Epithelial cell of prostate (primary cell): ENCODE data around the gene ZNF783.
"Not testable (repeated sequence)": the region's sequence is repeated elsewhere in the genome, so short reads cannot be mapped to it uniquely, and the experiment has no call there.

Experiments used
- DNase-seq: peaks from one replicate; pipeline ENCODE4 v3.0.0-alpha.2; 2011; ENCODE audit warnings: low read depth, low spot score
- H3K27ac ChIP-seq: fragments of 450-650 bp; 2 replicates; pipeline ENCODE4 v1.5.1; 2017; ENCODE audit warnings: mild to moderate bottlenecking

ZNF783 gene

GRCh38 chr7:149295481-149295850 lies 33.5 kb downstream of the ZNF783 start:
- no peak overlapping the region for H3K27ac ChIP-seq
- no peak for DNase-seq

DNA sequence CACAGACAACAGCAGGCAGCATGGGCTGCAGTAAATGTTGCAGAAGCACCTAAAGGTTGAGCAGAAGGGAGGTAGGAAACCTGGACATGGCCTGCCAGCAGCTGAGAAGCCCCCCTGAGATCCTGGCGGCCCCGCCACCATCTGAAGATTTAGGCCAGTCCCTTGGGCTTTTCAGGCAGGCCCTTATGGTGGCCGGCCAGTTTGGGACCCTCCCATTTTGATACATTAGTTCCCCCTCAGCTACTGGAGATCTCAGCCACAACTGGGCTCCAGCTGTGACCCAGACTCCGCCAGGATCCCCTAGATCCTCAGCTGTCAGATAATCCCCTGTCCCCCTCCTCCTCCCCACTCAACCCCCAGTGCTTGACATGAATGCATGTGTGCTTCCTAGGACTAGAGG lies 34.4 kb downstream of the ZNF783 start:
- no peak for DNase-seq
- no peak overlapping the region for H3K27ac ChIP-seq

GRCh38 chr7:149297034-149297755 lies 35.2 kb downstream of the ZNF783 start:
- no peak overlapping the region for H3K27ac ChIP-seq
- no peak for DNase-seq

GRCh38 chr7:149300620-149301285 lies 38.8 kb downstream of the ZNF783 start:
- no peak for DNase-seq
- no peak overlapping the region for H3K27ac ChIP-seq

DNA sequence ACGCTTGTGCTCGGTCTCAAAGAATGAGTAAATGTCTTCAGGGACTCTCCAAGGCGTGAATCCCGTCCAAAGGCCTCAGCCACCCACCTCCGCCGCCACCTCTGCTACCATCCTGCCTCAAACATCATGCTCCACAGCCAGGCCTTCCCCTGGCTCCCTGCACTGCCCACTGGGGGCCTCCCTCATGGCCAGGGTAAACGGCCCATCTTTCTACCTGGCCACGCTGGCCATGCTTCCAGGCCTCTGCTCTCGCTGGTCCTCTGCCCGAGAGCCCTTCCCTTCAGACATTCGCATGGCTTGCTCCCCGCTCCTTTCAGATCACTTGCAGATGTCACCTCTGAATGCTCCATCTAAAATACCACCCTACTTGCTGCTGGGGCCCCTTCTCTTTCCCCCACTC lies 40.2 kb downstream of the ZNF783 start:
- no peak for DNase-seq
- no peak overlapping the region for H3K27ac ChIP-seq

DNA sequence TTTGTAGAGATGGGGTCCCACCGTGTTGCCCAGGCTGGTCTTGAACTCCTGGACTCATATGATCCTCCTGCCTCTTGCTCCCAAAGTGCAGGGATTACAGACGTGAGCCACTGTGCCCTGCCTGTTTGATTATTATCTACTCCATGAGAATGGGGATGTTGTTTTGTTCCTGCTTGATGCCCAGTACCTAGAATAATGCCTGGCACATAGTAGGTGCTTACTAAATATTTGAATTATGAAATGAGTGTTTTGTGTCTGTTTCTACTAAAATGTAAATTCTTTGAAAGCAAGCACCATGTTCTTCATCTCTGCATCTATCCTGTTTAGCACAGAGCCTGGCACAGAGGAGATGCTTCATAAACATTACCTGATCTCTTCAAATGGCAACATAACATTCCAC lies 40.9 kb downstream of the ZNF783 start:
- DNase-seq: no peak
- no peak overlapping the region for H3K27ac ChIP-seq

- H3K27ac ChIP-seq: no peak overlapping the region
- DNase-seq: no peak
Measured at GRCh38 chr7:149304006-149304405, 42.0 kb downstream of the ZNF783 start.

GRCh38 chr7:149306854-149307253 lies 44.9 kb downstream of the ZNF783 start:
- no peak for DNase-seq

GRCh38 chr7:149307775-149308501 lies 45.9 kb downstream of the ZNF783 start:
- no peak overlapping the region for H3K27ac ChIP-seq
- DNase-seq: no peak

More at GRCh38 chr7:149306854-149307253, 44.9 kb downstream of the ZNF783 start:
- H3K27ac ChIP-seq: no peak overlapping the region

- no peak overlapping the region for H3K27ac ChIP-seq
- DNase-seq: peak; percentile 49
Measured at GRCh38 chr7:149310113-149310836, 48.3 kb downstream of the ZNF783 start.

GRCh38 chr7:149310990-149311573 lies 49.1 kb downstream of the ZNF783 start:
- DNase-seq: no peak
- no peak overlapping the region for H3K27ac ChIP-seq

- DNase-seq: no peak
- H3K27ac ChIP-seq: no peak overlapping the region
Measured at GRCh38 chr7:149313981-149314380, 52.0 kb downstream of the ZNF783 start.

DNA sequence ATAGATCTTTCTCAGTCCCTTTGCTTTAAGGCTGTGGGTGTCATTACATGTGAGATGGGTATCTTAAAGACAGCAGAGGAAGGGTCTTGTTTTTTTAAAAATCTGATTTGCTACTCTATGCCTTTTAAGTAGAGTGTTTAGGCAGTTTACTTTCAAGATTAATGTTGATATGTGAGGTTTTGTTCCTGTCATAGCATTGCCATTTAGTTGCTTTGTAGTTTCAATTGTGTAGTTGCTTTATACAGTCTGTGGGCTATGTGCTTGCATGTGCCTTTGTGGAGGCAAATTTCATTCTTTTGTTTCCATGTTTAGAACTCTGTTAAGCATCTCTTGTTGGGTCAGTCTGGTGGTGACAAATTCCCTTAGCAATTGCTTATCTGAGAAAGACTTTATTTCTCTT lies 54.6 kb downstream of the ZNF783 start:
- no peak for DNase-seq

DNA sequence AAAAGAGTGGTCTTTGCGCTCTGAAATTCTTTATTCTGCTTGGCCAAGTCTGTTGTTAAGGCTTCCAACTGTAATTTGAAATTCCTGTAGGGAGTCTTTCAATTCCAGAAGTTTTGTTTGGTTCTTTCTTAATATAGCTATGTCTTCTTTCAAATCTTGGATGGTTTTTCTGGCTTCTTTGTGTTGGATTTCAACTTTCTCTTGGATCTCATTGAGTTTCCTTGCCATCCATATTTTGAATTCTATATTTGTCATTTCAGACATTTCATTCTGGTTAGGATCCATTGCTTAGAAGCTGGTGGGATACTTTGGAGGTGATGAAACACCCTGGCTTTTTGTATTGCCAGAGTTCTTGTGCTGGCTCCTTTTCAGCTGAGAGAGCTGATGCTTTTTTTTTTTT lies 55.5 kb downstream of the ZNF783 start:
- no peak for DNase-seq
- H3K27ac ChIP-seq: no peak overlapping the region

More for the DNA sequence above, 54.6 kb downstream of the ZNF783 start:
- no peak overlapping the region for H3K27ac ChIP-seq

DNA sequence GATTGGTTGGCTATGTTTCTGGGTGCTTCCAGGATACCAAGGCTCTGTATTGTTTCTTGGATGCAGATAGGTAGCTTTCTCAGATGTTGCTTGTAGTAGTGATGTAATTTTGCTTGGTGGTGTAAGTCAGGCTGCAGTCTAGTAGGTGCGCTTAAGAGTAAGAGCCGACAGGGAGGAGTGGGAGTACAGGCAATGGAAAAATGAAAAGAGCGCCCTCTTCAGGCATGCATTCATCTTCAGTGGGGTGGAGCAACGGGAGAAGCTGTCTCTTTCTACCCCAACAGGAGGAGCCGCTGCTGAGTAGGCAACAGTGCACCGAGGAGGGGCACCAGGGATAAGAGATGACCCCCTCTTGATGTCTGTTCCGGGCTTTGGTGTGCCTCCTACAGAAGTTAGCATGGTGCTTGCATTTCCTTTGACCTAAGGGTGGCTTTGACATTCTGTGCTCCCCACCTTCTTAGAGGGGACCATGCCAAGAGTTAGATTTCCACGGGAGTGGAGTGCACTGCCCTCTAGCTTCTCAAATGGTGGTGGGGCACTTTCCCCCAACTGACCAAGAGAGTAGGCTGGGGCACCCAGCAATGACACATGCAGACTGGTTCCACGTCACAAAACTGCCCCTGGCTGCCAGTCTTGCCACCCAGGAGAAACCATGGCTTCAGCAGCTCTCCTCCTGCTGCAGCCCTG lies 56.1 kb downstream of the ZNF783 start:
- no peak overlapping the region for H3K27ac ChIP-seq
- DNase-seq: no peak

DNA sequence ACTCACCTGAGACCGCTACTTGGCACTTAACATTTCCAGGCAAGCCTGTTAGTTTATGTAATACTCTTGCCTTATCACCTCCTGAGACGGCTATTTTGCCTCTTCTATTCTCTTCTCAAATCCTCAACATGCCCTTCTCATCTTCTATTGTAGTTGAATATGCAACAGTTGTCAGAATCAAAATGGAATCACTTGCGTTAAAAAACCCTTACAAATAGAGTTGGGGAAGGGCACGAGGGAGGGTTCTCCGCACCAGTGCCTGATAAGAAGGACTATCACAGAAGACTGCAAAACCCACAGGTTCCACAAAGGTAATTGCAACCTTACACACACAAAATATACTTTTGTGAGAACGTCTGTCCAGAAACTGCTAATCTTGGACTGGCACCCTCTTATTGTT lies 57.4 kb downstream of the ZNF783 start:
- DNase-seq: no peak
- H3K27ac ChIP-seq: no peak overlapping the region

DNA sequence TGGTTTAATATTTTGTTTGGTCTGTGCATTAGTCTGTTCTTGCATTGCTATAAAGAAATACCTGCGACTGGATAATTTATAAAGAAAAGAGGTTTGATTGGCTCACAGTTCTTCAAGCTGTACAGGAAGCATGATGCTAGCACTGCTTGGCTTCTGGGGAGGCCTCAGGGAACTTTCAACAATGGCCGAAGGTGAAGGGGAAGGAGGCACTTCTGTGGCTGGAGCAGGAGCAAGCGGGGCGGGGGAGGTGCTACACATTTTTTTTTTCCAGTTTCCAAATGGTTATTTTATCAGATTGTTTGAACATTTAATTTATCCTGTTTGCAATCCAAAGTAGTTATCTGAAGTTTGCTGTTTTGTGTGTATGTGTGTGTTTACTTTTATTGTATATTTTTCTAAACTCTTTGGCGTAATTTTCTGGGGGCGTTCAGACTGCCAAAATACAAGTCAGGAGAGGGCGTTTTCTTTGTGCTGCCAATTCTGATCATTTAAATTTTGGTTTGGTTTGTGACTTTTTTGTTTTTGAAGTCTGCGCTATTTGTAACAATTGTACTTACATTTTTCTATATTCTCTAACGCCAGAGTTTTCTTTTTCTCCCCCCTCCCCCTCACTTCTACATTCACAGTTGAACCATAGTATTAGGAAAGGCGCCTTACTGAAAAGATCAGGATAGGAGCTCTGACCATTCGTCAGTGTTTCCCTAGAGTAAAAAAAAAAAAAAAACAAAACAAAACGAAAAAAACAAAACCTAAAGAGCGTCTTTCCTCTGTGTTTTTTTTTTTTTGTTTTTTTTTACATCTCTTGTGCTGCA lies 58.5 kb downstream of the ZNF783 start:
- no peak overlapping the region for H3K27ac ChIP-seq
- no peak for DNase-seq

DNA sequence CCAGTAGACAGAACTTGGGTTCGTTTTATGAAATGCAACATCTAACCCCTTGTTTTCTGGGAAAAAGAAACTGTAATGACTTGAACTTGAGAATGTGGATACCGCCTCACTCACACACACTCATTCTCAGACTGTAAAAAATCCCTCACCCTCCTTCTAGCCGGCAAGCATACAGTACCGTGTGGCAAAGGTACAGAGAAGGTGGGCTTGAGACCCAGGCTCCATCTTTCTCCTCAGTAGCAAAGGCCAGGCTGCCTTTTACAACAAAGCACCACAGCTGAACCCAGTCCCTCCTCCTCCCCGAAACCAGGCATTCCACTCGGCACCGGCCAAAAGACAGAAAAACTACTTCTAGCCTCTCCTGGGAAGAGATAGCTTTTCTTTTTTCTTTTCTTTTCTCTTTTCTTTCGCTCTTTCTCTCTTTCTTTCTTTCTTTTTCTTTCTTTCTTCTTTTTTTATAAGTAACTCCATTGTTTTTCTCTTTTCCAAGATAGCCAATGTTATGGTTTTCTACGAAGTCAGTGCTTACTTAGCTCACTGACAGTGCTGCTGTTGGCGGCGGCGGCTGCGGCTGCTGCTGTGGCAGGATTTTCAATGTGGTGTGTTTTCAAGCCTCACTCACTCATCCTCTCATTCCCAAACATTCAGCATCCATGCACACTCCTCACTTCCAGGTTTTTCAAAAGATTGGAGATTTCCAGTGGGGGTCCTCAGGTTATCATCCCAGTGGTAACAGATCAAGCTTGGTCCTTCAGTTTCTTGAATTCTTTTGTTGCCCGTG lies 59.3 kb downstream of the ZNF783 start:
- not testable (repeated sequence) for DNase-seq, H3K27ac ChIP-seq
